ENCODE results near the gene GNAI2.
A peak's percentile ranks its signal among the peaks of the same experiment; 100 is the strongest.
"Not testable (repeated sequence)": the region's sequence is repeated elsewhere in the genome, so short reads cannot be mapped to it uniquely, and the experiment has no call there.

GNAI2 gene

GRCh38 chr3:50228184-50228763 is 7.7 kb upstream of the GNAI2 start:
- not testable (repeated sequence) for DNase-seq

- DNase-seq: no peak
Measured at GRCh38 chr3:50229490-50229889, 6.5 kb upstream of the GNAI2 start.

DNA sequence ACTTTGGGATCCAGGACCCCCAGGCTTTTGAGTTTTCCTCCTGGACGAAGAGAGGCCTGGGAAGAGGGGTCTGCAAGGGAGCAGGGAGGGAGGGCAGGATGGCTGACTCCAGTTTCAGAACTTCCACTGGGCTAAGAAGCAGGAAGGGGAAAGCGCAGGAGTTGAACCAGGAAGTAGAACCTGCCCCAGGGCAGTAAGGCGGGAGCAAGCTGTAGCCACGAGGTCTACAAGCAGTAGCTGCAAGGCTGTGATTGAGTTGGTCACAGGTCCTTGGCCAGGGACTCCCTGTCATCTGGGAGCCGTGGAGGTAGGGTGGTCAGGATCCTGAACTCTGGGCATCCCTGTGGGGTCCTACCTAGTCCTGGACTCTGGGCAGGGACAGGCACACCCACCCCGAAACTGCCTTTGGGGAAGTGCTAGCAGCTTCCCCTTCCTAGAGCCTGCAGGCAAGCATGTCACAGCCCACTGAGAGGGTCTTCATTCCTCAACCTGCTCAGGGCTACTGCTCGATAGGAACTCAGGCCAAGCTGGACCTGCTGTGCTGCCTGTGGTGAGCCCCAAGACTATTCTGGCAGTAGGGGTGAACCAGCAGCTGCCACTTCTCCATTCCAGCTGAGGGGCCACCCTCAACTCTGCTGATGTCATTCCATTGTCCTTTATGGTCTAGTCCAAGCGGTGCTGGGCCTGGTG is 5.8 kb upstream of the GNAI2 start:
- no peak for DNase-seq

DNA sequence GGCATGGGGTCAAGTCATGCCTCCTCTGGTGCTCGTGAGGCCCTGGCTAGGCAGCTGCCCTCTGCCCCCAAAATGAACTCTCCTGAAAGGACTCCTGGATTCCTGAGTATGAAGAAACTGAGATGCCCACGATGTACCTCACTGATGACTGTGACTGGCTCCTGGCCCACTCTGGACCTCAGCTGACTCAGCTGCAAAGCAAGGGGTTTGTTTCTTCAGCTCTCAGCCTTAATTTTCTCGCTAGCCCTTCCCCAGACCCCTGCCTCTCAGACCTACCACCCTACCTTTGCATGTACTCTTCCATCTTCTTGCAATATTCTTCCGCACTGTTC is 5.2 kb upstream of the GNAI2 start:
- DNase-seq: no peak

DNA sequence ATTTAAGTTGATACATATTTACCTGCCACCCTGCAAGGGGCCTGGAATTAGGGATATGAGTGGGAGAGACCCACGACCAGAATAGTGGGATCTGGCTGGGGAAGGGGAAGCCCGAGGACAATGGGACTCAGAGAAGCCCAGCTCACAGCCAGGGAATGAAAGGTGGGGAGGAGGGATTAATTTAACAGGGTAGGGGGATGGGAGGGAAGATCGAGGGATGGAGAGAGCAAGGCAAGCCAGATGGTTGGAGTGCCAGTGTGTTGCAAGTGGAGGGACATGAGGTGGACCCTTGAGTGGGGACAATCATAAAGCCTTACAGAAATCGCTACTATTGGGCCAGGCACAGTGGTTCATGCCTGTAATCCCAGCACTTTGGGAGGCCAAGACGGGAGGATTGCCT is 4.4 kb upstream of the GNAI2 start:
- DNase-seq: no peak

DNA sequence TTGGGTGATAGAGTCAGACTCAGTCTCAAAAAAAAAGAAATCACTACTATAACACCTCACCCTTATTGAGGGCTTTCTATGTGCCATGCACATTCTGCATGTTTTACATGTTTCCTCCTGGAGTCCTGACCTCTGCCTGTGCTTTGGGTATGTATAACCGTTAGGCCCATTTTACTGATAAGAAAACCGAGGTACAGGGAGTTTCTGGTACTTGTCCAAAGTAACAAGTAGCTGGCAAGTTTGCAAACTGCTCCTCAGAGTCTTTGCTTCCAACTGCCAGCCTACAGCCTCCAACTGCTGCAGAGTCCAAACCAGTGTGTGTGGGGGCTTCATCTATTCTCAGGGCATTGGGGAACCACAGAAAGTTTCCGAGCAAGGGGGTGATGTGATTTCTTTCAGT is 3.7 kb upstream of the GNAI2 start:
- no peak for DNase-seq

GRCh38 chr3:50233176-50233575 is 2.8 kb upstream of the GNAI2 start:
- no peak for DNase-seq

DNA sequence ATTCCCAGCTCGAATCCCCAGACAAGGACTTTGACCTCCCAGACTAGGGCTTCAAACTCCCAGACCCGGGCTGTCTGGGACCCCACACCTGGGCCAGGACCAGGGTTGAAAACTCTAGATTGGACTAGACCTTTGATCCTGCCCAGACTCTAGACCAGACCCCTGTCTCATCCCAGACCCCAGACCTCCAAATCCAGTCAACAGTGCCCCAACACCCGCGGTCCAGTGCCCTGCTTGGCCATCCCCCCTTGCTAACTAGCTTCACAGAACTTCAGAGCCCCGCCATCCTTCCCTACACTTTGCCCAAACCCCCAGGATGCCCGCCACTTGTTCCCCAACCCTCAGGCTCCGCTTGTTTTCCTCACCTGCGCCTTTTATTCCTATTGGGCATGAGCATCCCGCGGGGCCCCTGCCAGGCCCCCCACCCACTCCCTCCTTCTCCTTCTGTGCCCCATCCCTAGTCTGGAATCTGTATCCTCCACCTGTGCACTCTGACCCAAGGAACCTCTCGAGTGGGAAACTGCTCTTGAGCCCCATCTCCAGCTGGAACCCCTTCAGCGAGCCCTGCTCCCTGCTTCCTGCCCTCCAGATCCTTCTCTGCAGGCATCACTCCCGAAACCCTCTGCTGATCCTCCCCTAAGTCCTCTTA is 604 bp downstream of the GNAI2 start:
- no peak for DNase-seq

GRCh38 chr3:50237133-50237651 is 1.2 kb downstream of the GNAI2 start:
- no peak for DNase-seq

DNA sequence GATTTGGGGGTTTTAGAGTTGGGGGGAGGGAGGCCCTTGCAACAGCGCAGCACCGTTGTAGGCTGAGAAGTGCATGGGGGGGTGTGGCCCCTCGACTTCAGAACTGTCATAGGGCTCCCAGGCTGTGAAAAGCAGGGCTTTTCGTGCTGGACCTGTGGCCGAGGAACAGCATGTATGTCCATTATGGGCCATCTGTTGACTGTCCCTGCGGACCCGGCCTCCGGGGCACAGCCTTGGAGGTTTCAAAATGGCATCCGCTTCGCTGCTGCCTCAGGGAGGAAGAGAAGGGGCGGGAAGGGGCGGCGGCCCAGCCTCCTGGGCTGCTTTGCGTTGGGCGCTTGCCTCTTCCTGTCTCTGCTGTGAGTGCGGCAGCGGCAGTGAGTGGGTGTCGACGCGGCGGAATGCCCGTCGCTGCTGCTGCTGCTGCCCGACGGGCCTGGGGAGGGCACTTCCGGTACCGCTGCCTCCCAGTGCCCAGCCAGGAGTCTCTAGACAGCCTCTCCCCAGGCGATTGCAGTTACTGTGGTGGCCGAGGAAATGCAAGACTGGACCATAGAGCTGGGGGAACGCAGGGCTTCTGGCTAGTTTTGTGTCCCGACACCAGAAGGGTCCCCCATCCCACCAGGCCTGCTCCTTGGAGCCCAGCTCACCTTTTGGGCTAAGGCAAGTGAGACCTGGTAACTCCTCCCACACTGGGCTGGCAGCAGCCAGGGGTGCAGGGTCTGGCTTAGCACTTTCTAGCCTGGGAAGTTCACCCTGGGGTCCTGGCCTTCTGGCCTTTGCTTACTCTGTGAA is 1.9 kb downstream of the GNAI2 start:
- no peak for DNase-seq

- DNase-seq: no peak
Measured at GRCh38 chr3:50238549-50239026, 2.6 kb downstream of the GNAI2 start.

DNA sequence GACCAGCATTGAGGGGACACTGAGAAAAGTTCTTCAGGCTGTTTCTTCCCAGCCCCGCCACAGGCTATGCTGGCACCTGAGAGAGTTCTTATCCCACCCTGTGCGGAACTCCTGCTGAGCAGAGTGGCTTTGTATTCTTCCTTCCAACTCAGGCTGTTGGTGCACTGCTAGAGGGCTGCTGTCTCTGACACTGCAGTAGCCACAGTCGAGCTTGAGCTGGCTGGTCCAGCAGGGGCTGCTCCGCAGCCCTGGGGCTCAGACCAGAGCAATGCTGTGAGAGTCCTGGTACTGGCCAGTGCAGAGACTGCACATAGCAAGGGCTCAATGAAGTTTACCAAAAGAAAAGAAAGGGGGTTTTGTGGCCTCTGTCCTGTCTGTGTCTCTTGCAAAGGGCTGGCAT is 3.6 kb downstream of the GNAI2 start:
- DNase-seq: no peak

GRCh38 chr3:50241163-50241562 is 5.2 kb downstream of the GNAI2 start:
- DNase-seq: no peak

GRCh38 chr3:50241713-50242380 is 5.8 kb downstream of the GNAI2 start:
- no peak for DNase-seq

GRCh38 chr3:50242381-50242770 is 6.4 kb downstream of the GNAI2 start:
- DNase-seq: no peak

DNA sequence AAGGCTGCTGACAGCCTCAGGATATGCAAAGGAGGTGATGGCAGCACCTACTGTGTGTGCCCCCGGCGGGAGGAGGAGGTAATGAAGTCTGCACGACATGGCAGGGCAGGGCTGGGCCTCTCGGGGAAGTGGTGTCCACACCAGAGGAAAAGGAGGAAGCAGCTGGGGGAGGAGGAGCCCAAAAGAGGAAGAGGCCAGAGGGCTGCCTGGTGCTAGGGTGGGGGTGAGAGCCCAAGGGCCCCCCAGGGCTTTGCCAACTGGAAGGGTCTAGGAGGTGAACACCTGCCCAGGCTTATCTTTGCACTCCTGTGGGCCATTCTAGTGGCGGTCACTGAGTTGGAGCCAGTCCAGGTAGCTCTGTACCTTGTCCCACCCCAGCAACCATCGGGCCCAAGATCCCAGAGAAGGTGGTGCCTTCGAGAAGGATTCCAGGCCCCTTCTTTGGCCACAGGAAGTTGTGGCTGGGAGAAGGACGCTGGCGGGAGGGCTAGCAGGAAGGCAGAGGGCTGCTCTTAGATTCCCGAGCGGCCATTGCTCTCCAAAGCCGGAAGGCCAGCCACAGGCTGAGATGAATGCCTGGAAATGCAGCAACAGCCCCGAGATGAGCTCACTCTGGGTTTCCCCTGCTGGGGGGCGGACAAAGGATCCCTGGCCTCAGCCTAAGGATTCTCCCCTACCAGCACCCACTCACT is 7.0 kb downstream of the GNAI2 start:
- no peak for DNase-seq

GRCh38 chr3:50243543-50243895 is 7.5 kb downstream of the GNAI2 start:
- no peak for DNase-seq

GRCh38 chr3:50244813-50245212 is 8.8 kb downstream of the GNAI2 start:
- not testable (repeated sequence) for DNase-seq

GRCh38 chr3:50245251-50245745 is 9.3 kb downstream of the GNAI2 start:
- DNase-seq: no peak

GRCh38 chr3:50245831-50246516 is 10.0 kb downstream of the GNAI2 start:
- peak; percentile 16 to 44 for DNase-seq

- no peak for DNase-seq
Measured at GRCh38 chr3:50246517-50246954, 10.5 kb downstream of the GNAI2 start.

Measured in NCI-H187 (cell line).